PC-9 (cell line): ENCODE results near the gene TOR4A.

Experiments
- EZH2 ChIP-seq: fragments of 200-600 bp; sonication (generic); IDR thresholded peaks from 2 replicates; pipeline ENCODE4 v1.8.0; 2017; ENCODE audit warnings: antibody characterized with exemption, low read depth
- TF ChIP-seq, protein P1 (sequence below): fragments of 200-600 bp; sonication (generic); conservative IDR thresholded peaks from 2 replicates; pipeline ENCODE4 v1.6.1; 2017; ENCODE audit warnings: mixed run types, antibody characterized with exemption, mild to moderate bottlenecking, moderate library complexity

DNA sequence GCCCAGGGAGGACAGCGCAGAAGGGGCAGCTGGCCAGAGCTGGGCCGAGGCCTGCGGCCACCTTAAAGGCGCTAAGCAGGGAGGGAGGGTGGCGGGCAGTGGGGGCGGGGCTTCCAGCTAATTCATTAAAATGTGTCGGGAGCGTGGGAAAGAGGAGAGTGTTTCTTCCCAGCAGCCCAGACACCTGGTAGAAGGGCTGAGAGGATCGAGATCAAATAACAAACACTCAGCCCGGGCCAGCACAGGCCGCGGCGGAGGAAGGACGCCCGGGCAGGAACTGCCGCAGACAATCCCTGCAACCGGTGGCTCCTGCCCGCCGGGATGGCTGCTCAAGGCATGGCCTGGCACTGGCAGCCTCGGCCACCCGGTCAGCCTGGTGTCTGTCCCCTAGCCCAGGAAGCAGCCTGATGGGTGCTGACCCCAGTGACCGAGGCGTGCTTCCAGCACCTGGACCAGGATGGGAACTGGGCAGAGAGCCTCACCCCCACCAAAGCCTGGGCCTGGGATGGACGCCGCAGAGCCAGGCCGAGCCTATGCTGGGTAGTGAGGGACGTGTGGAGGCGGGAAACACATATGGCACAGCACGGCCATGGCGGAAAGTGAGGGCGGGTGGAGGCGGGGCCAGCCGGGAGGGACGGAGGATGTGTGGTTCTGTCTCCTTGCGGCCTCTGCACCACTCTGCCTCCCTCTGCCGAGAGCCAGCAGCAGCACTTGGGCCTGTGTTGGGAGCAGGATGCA is 27.7 kb downstream of the TOR4A start:
- TF ChIP-seq, protein P1, sequence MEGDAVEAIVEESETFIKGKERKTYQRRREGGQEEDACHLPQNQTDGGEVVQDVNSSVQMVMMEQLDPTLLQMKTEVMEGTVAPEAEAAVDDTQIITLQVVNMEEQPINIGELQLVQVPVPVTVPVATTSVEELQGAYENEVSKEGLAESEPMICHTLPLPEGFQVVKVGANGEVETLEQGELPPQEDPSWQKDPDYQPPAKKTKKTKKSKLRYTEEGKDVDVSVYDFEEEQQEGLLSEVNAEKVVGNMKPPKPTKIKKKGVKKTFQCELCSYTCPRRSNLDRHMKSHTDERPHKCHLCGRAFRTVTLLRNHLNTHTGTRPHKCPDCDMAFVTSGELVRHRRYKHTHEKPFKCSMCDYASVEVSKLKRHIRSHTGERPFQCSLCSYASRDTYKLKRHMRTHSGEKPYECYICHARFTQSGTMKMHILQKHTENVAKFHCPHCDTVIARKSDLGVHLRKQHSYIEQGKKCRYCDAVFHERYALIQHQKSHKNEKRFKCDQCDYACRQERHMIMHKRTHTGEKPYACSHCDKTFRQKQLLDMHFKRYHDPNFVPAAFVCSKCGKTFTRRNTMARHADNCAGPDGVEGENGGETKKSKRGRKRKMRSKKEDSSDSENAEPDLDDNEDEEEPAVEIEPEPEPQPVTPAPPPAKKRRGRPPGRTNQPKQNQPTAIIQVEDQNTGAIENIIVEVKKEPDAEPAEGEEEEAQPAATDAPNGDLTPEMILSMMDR = no peak
- no peak for TF ChIP-seq EZH2
